Activated CD4-positive, alpha-beta T cell treated with anti-CD3 and anti-CD28 coated beads, Interleukin-2, amount 10 ng/mL, durations not matched to agents 7 days and 5 days (primary cell): ENCODE measurements around the gene RAI1. TPM values are rescaled to one million over a fixed set of nuclear protein-coding genes. Genes with fewer than 3 reads are reported as not detected.

ENCODE experiments used
- CTCF ChIA-PET: fragments of 350-600 bp; sonication (Branson Sonifier 250); formaldehyde crosslinking; loops from one replicate; lab custom pipeline; 2021; ENCODE audit warnings: antibody characterized with exemption; lab: Charles Lee
- POLR2A ChIA-PET: fragments of 350-600 bp; sonication (Branson Sonifier 250); formaldehyde crosslinking; loops from one replicate; lab custom pipeline; 2021; ENCODE audit warnings: antibody characterized with exemption; lab: Charles Lee
- DNase-seq: peaks from one replicate; pipeline ENCODE4 v3.0.0-alpha.2; 2020
- H3K27ac Mint-ChIP-seq: one replicate; pipeline ENCODE4 v1.8.0; 2021; ENCODE audit warnings: mild to moderate bottlenecking, moderate library complexity, mixed read lengths
- H3K27me3 Mint-ChIP-seq: one replicate; pipeline ENCODE4 v1.8.0; 2021; ENCODE audit warnings: mixed read lengths
- H3K36me3 Mint-ChIP-seq: one replicate; pipeline ENCODE4 v1.8.0; 2021; ENCODE audit warnings: low read depth, mixed read lengths
- H3K4me1 Mint-ChIP-seq: one replicate; pipeline ENCODE4 v1.8.0; 2021; ENCODE audit warnings: mixed read lengths
- H3K4me3 Mint-ChIP-seq: one replicate; pipeline ENCODE4 v1.8.0; 2021; ENCODE audit warnings: mild to moderate bottlenecking, moderate library complexity, mixed read lengths
- H3K9me3 Mint-ChIP-seq: one replicate; pipeline ENCODE4 v1.8.0; 2021; ENCODE audit warnings: mixed read lengths
- total RNA-seq, 2 experiments: library from RNA; stranded (reverse); gene quantifications; one replicate each; pipeline ENCODE4 v1.2.3, GENCODE V29; 2021

Gene RAI1
- total RNA-seq, 2 experiments from 2014 or later: 18.1 to 18.5 TPM

DNA sequence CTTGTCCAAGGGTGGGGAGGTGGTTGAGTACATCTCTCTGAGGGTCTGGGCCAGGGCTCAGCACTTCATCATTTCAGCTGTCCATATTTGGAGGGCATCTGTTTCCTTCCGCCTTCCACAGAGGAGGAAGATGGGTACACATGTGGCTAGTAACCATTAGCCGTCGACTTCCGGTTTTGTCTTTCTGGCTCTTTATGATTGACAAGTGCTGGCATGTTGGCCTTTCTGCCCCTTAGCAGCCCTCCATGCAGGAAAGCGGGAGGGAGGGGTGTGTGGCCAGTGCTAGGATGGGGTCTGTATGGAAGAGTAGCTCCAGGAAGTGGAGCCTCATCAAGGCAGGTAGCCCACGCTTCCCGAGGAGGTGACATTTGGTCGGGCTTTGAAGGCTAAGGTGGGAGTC, 69.6 kb downstream of the RAI1 start:
- no peaks in the 10 kb centered on the region for H3K27me3 Mint-ChIP-seq
- peaks cover 11% of the 10 kb centered on the region for H3K36me3 Mint-ChIP-seq
- DNase-seq: peak; percentile 75
- H3K4me1 Mint-ChIP-seq: peaks cover 58% of the 10 kb centered on the region
- POLR2A ChIA-PET: no interaction called here
- CTCF ChIA-PET: no interaction called here
- H3K27ac Mint-ChIP-seq: peak overlapping the region; percentile 94
- H3K4me3 Mint-ChIP-seq: peak overlapping the region; percentile 96
- H3K9me3 Mint-ChIP-seq: no peaks in the 10 kb centered on the region

GRCh38 chr17:17751489-17752088, 70.3 kb downstream of the RAI1 start:
- Mint-ChIP-seq H3K4me1 (peaks cover 63% of the 10 kb centered on the region), H3K27me3 (no peaks in the 10 kb centered on the region), H3K27ac (peak overlapping the region; percentile 94), H3K4me3 (peak overlapping the region; percentile 96), H3K36me3 (peaks cover 12% of the 10 kb centered on the region), H3K9me3 (no peaks in the 10 kb centered on the region)
- POLR2A ChIA-PET: no interaction called here
- peak; percentile 70 for DNase-seq
- CTCF ChIA-PET: no interaction called here

- H3K36me3 Mint-ChIP-seq: peaks cover 12% of the 10 kb centered on the region
- H3K27ac Mint-ChIP-seq: peak overlapping the region; percentile 98
- H3K9me3 Mint-ChIP-seq: no peaks in the 10 kb centered on the region
- DNase-seq: peak; percentile 96
- POLR2A ChIA-PET: no interaction called here
- peak overlapping the region; percentile 96 for H3K4me3 Mint-ChIP-seq
- peaks cover 70% of the 10 kb centered on the region for H3K4me1 Mint-ChIP-seq
- no peaks in the 10 kb centered on the region for H3K27me3 Mint-ChIP-seq
- CTCF ChIA-PET: no interaction called here
Measured at GRCh38 chr17:17752089-17752820, 71.0 kb downstream of the RAI1 start.

DNA sequence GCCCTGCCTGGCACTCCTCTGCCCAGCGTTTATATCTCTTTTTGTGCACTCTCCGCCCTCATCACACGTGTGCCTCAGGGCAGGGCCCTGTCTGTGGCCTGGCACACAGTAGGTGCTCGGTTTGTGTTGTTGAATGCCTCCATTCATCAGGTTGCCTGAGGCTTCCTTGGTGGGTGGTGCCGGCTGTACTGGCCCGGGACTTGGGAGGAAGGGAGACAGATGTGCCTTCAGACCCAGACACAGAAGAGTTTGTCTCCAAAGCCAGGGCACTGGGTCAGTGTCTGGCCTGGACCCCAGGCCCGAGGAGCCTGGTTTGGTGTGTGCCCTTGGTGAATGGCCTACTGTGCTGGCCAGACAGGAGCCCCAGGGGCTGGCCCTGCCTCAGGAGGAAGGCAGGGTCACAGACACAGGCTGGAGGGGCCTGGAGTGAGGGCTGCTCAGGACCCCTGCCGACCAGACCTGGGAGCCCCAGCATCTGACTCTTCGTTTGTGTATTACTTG, 71.6 kb downstream of the RAI1 start:
- H3K4me3 Mint-ChIP-seq: peak overlapping the region; percentile 96
- POLR2A ChIA-PET: no interaction called here
- peaks cover 76% of the 10 kb centered on the region for H3K4me1 Mint-ChIP-seq
- CTCF ChIA-PET: no interaction called here
- peaks cover 12% of the 10 kb centered on the region for H3K36me3 Mint-ChIP-seq
- H3K27ac Mint-ChIP-seq: peak overlapping the region; percentile 98
- H3K9me3 Mint-ChIP-seq: no peaks in the 10 kb centered on the region
- peak; percentile 38 for DNase-seq
- no peaks in the 10 kb centered on the region for H3K27me3 Mint-ChIP-seq

DNA sequence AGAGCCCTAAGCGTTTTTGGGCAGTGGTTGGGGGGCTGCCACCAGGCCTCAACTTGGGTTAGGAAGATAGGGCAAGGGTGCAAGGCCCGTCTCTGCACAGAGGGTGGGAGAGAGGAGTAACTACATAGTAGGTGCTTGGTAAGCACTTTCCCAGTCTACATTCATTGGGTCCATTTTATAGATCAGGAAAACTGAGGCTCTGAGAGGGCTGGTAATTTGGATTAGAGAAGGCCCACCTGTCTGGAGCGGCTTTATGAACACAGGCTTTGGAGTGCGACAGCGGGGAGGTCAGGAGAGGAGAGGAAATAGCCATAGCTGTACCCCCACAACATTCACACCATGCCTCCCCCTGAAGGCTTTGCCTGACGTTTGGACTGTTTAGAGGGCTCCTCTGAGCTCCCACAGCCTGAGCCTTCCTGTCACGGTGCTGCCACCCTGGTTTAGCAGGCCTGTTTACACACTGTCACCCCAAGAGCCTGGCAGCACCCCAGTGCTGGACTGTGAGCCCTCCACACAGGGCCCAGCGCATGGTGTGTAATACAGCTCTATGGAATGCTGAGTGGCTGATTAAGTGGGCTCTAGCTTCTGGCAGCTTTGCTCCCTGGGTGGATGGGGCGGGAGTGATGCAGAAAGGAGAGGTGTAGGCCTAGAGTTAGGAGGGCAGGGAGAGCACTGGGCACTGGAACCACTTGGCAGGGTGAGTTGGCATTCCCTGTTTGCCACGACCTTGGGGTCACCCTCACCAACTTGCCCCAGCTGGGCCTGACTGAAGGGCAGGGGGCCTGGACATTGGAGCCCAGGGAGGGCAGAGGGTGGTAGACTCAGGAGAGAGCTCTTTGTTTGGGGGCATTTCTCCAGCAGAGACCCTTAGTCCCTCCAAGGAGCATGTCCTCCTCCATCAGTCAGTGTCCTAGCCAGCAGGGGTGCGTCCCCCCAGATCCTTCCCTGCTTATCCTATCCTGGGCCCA, 73.7 kb downstream of the RAI1 start:
- Mint-ChIP-seq H3K36me3 (peaks cover 12% of the 10 kb centered on the region), H3K4me3 (no peak overlapping the region), H3K27ac (peak overlapping the region; percentile 13), H3K9me3 (no peaks in the 10 kb centered on the region), H3K4me1 (peaks cover 72% of the 10 kb centered on the region), H3K27me3 (no peaks in the 10 kb centered on the region)
- no peak for DNase-seq
- CTCF ChIA-PET: interaction anchor here (1.1 kb wide), 1 partner anchor 15 kb away, joined by 4 read pairs; no protein-coding TSS in a partner anchor
- POLR2A ChIA-PET: no interaction called here

- Mint-ChIP-seq H3K27ac (peak overlapping the region; percentile 36), H3K4me1 (peaks cover 66% of the 10 kb centered on the region), H3K4me3 (no peak overlapping the region), H3K27me3 (no peaks in the 10 kb centered on the region), H3K36me3 (peaks cover 11% of the 10 kb centered on the region), H3K9me3 (no peaks in the 10 kb centered on the region)
- ChIA-PET CTCF (interaction anchor here (1.1 kb wide), 1 partner anchor 16 kb away, joined by 4 read pairs; no protein-coding TSS in a partner anchor), POLR2A (no interaction called here)
- no peak for DNase-seq
Measured at GRCh38 chr17:17755715-17756114, 74.5 kb downstream of the RAI1 start.

DNA sequence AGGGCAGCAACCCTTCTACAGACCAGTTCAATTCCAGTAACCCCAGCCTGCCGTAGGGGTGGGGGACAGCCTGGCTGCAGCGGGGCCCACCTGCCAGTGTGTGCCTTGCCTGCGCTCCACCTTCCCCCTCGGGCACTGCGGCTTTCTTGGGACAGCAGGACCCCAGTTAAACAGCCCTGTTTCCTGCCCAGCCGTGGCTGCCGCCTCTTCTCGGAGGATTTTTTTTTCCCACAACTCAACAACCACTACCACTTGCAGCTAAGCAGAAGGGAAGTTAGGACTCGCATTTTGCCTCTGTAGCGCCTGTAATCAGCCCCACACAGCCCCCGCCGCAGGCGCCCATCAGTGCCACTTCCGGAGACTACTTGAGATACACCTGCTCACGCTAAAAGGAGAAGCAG, 76.1 kb downstream of the RAI1 start:
- H3K4me3 Mint-ChIP-seq: peak overlapping the region; percentile 36
- H3K9me3 Mint-ChIP-seq: no peaks in the 10 kb centered on the region
- H3K4me1 Mint-ChIP-seq: peaks cover 55% of the 10 kb centered on the region
- peak overlapping the region; percentile 86 for H3K27ac Mint-ChIP-seq
- peaks cover 6% of the 10 kb centered on the region for H3K36me3 Mint-ChIP-seq
- POLR2A ChIA-PET: no interaction called here
- no peaks in the 10 kb centered on the region for H3K27me3 Mint-ChIP-seq
- DNase-seq: peak; percentile 55
- CTCF ChIA-PET: interaction anchor here (0.7 to 1.5 kb wide), 4 partner anchors 13 to 104 kb away, joined by 3 read pairs; no protein-coding TSS in a partner anchor

- Mint-ChIP-seq H3K9me3 (no peaks in the 10 kb centered on the region), H3K4me1 (peaks cover 47% of the 10 kb centered on the region), H3K27ac (peak overlapping the region; percentile 86), H3K27me3 (no peaks in the 10 kb centered on the region), H3K36me3 (peaks cover 6% of the 10 kb centered on the region), H3K4me3 (peak overlapping the region; percentile 36)
- DNase-seq: no peak
- ChIA-PET CTCF (interaction anchor here (0.6 to 1.5 kb wide), 7 partner anchors 12 to 245 kb away, joined by 3 to 4 read pairs (median 3); no protein-coding TSS in a partner anchor), POLR2A (interaction anchor here (0.6 kb wide), 1 partner anchor 451 kb away, joined by 3 read pairs; no protein-coding TSS in a partner anchor)
Measured at GRCh38 chr17:17757956-17758845, 76.9 kb downstream of the RAI1 start.

- peaks cover 44% of the 10 kb centered on the region for H3K4me1 Mint-ChIP-seq
- no peak overlapping the region for H3K4me3 Mint-ChIP-seq
- no peaks in the 10 kb centered on the region for H3K27me3 Mint-ChIP-seq
- H3K27ac Mint-ChIP-seq: no peak overlapping the region
- H3K36me3 Mint-ChIP-seq: peaks cover 3% of the 10 kb centered on the region
- POLR2A ChIA-PET: no interaction called here
- CTCF ChIA-PET: interaction anchor here (0.6 kb wide), 1 partner anchor 244 kb away, joined by 3 read pairs; no protein-coding TSS in a partner anchor
- H3K9me3 Mint-ChIP-seq: no peaks in the 10 kb centered on the region
- no peak for DNase-seq
Measured at GRCh38 chr17:17758941-17759563, 77.8 kb downstream of the RAI1 start.

DNA sequence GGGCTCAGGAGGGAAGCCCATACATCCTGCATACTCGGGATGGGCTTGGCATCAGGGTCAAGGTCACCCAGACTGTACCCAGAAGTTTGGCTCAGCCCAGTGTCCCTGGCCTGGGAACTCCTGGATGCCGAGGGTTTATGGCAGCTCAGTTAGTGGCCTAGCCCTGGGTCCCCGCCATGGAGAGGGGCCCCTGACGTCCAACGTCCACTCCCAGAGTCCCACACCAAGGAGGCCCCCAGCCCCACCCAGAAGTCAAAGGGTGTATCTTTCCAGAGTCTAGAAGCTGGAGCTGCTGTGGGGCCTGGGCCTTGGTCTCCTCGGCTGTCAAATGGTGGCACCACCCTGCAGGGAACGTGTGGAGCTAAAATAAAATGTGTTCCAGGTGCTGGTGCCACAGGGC, 79.1 kb downstream of the RAI1 start:
- Mint-ChIP-seq H3K4me3 (no peak overlapping the region), H3K27me3 (no peaks in the 10 kb centered on the region), H3K27ac (no peak overlapping the region), H3K36me3 (peaks cover 3% of the 10 kb centered on the region), H3K4me1 (peaks cover 44% of the 10 kb centered on the region), H3K9me3 (no peaks in the 10 kb centered on the region)
- DNase-seq: no peak
- CTCF ChIA-PET: no interaction called here
- POLR2A ChIA-PET: no interaction called here

- CTCF ChIA-PET: interaction anchor here (0.9 to 1.2 kb wide), 2 partner anchors 28 to 60 kb away, joined by 3 to 4 read pairs; no protein-coding TSS in a partner anchor
Measured at GRCh38 chr17:17760872-17761550, 79.8 kb downstream of the RAI1 start.

More at GRCh38 chr17:17760872-17761550, 79.8 kb downstream of the RAI1 start:
- H3K27me3 Mint-ChIP-seq: no peaks in the 10 kb centered on the region
- no peaks in the 10 kb centered on the region for H3K36me3 Mint-ChIP-seq
- POLR2A ChIA-PET: no interaction called here
- H3K9me3 Mint-ChIP-seq: no peaks in the 10 kb centered on the region
- H3K27ac Mint-ChIP-seq: peak overlapping the region; percentile 0
- H3K4me1 Mint-ChIP-seq: peaks cover 45% of the 10 kb centered on the region
- DNase-seq: no peak
- H3K4me3 Mint-ChIP-seq: no peak overlapping the region
